Esophagus mucosa (tissue), 1 donor: ENCODE data around the gene RIPK3. TPM values are rescaled to one million over a fixed set of nuclear protein-coding genes. Genes with fewer than 3 reads are reported as not detected.
"Not testable (repeated sequence)": the region's sequence is repeated elsewhere in the genome, so short reads cannot be mapped to it uniquely, and the experiment has no call there.

Experiments
- ATAC-seq: fragments of 200-7000 bp; cut with Tn5 transposase; one replicate; pipeline ENCODE4 v1.9.1; 2020
- total RNA-seq: library from RNA; stranded (reverse); gene quantifications from one replicate; pipeline ENCODE4 v1.2.4, GENCODE V29; 2023
- donor health status: DM: yes; HTN: yes; CAD: no.

RIPK3 gene
- total RNA-seq, 1 donor from 2014 or later: 10.5 TPM

DNA sequence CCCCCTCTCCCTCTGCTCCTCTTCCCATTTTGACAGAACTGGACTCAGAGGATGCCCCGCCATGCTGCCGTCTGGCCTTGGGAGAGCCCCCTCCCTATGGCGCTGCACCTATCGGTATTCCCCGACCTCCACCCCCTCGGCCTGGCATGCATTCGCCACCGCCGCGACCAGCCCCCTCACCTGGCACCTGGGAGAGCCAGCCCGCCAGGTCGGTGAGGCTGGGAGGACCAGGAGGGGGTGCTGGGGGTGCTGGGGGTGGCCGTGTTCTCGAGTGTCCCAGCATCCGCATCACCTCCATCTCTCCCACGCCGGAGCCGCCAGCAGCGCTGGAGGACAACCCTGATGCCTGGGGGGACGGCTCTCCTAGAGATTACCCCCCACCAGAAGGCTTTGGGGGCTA lies 29.7 kb upstream of the RIPK3 start:
- no peak for ATAC-seq

DNA sequence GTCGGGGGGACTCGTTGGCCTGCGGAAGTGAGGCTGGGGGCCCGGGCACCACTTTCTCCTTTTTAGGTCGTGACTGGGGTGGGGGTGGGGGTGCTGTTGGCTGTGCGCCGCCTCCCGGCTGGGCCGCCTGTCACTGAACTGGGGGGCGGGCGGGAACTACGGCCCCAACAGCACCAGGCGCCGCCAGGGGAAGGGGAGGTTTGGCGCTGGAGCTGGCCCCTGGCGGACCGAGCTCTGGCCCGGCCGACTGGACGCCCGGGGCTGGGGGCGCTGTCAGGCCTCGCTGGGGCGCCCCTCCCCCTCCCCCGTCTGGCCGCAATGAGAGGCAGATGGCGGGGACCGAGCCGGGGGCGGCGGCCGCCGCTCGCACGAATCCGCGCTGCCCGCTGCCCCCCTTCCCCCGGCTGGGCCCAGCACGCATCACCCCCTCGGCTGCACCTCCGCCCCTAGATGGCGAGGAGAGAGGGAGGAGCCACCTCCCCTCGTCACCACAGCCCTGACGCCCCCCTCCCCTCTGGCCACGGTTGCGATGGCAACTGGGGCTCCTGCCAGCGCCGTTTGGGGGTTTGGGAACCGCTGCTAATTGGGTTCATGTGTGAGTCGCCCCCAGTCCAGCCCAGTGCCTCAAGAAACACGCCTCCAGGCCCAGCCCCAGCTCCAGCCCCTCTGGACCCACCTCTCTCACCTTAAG lies 28.9 kb upstream of the RIPK3 start:
- no peak for ATAC-seq

DNA sequence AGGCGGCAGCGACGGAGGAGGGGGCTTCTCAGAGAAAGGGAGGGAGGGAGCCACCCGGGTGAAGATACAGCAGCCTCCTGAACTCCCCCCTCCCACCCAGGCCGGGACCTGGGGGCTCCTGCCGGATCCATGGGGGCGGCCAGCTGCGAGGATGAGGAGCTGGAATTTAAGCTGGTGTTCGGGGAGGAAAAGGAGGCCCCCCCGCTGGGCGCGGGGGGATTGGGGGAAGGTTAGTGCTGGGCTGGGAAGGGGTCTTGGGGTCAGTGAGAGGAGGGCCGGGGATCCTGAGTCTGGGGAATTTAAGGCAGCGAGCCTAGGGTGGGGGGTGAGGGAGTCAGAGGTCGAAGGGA lies 28.4 kb upstream of the RIPK3 start:
- no peak for ATAC-seq

DNA sequence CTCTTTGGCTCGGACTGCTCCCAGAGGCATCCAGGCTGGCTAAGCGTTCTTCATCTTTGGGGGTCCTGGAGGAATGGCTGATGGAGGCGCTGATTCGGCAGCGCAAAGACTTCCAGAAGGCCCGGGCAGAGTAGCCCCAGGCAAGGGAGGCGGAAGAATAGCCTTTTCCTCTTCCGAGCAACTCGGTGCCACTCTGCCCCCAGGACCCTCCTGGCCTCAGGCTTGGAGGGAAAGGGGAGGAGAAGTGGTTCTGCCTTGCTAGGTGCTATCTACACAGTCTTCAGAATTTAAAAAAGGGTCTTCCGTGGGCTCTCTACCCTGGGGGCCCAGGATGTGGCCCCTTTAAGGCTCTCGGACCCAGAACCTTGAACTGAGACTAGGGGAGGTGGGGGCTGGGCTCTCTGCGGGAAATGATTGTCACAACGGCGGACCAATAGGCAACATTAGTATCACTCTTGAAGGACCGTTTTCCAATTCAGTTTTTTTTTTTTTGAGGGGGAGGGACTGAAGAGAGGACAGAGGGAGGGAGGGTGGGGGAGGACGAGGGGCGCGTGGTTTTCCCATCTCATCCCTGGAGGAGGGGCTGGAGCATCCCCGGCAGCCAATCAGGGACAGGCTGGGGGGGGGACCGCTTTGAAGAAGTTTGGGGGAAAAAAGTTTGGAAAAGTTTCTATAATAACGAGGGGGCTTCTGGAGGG lies 27.9 kb upstream of the RIPK3 start, which contains the start of gene NFATC4:
Gene NFATC4, plus strand, starts transcription at position 671 of the 698 bp plus-strand sequence. CDS start 157 bp downstream, outside the sequence.
- no peak for ATAC-seq

DNA sequence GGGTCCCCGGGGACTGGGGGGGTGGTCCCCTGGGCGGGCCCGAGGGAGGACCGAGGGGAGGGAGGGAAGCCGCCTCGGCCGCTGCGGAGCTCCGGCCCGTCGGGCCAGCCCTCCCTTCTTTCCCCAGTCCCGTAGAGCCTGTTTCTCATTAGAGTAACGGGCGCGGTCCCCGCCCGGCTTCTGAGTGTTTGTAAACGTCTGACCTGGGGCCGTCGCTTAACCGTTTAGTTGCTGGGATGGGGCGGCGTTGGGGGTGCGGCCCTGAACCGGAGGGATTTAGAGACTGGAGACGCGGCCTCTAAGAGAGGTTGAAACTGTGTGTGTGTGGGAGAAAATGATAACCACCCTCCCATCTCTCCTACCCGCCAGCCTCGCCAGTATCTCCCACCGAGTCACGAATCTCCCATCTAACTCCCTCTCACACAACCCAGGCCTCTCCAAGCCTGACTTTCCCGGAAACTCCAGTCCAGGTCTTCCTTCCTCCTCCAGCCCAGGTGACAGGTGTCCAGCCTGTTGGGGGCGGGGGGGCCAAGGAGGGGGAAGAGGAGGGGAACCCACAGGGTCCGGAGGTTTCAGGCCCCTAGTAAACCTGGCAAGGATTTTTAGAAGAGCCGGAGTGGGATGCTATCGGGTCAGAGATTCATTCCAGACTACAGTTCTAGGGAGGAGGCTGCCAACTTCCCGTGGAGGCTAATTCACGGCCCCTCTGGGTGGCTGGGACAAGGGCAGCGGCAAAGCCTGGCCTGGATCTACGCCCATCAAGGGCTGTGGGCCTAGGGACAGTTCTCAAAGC lies 27.1 kb upstream of the RIPK3 start:
- peak; percentile 83 for ATAC-seq

DNA sequence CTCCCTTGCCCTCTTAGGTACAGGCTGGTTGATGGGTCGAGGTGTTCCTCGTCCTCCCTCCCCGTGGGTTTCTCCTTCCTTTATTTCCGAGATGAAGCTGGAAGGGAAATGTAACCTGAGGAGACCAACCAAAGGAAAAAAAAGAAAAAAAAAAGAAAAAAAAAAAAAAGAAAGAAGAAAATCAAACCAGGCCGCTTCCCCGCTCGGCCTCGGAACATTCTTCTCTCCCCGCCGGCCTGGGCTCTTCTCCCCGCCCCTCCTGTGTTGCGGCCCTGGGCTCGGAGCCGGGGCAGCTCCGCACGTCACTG lies 26.6 kb upstream of the RIPK3 start:
- ATAC-seq: no peak

DNA sequence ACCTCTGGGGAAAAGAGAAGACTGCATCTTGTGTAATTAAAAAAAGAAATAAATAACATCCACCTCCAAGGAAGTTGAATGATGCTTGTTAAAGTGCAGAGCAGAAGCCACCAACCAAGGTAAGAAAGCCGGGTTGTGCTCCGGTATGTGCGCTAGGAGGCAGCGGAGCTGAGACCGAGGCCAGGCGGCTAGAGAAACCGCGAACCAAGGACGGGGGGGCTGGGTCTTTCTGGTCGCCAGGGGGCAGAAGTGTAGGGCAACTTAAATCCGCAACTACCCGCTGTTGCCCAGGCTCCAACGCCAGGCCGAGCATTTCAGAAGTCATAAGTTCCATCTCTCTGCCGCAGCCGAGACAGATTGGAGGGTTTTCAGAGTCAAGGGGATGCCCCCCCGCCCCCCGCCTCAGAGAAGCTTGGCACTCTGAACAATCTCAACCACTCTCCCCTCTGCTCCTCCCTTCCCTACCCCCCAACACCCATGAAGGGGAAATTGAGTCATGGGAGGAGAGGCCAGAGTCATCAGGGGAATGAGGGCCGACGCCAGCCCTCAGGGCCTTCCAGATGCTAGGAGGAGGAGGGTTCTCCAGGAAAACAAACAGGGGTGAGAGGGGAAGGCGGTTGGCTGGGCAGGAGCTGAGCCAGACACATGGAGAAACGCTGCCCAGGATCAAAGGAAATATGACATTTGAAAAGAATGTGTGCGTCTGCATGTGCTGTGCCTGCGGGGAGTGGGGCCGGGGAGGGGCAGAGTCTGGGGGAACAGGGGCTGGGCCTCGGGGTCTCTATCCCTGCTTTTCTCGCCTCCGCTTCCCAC lies 26.0 kb upstream of the RIPK3 start:
- peak; percentile 72 for ATAC-seq

DNA sequence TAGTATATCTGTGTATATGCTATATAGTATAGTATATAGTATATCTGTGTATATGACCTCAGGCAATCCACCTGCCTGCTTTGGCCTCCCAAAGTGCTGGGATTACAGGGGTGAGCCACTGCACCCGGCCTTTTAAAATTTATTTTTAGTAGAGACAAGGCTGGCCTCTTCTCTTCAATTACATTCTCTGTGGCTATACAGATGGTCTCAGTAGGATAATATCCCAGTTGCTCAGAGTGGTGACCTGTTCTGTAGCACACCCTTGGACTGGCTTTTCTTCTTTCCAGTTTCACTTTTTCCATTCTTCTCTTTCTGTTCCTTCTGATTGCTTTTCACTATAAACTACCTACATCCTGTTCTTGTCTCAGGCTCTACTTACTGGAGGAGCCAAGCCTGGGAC lies 25.1 kb upstream of the RIPK3 start:
- no peak for ATAC-seq

DNA sequence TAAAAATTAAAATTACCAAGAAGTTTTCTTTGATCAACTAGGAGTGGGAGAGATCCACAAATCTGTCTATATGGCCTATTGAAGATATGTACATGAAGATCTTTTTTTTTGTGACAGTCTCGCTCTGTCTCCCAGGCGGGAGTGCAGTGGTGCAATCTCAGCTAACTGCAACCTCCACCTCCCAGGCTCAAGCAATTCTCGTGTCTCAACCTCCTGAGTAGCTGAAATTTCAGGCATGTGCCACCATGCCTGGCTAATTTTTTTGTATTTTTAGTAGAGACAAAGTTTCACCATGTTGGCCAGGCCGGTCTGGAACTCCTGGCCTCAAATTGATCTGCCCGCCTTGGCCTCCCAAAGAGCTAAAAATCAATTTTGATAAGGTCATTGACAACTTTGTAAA lies 23.6 kb upstream of the RIPK3 start:
- no peak for ATAC-seq

DNA sequence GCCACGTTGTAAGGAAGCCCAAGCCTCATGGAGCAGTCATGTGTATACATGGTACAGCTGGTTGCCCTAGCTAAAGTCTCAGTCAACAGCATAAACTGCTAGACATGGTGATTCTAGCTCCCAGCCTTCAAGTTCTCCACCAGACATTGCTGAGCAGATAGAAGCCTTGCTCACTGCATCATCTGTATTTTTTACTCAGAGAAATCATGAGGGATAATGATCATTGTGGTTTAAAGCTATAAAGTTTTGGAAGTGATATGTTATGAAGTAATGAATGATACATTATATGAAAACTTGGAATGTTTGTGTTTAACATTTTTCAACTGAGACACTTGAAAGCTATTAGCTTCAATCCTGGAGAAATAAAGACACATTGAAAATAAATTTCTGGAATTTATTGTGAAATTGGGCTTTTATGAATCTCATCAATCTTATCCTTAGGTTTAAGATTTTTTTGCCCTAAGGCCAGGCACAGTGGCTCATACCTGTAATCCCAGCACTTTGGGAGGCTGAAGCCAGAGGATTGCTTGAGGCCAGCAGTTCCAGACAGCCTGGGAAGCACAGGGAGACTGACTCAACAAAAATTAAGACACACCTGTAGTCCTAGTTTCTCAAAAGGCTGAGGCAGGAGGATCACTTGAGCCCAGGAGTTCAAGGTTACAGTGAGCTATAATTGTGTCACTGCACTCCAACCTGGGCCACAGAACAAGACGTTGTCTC lies 22.6 kb upstream of the RIPK3 start:
- ATAC-seq: no peak

DNA sequence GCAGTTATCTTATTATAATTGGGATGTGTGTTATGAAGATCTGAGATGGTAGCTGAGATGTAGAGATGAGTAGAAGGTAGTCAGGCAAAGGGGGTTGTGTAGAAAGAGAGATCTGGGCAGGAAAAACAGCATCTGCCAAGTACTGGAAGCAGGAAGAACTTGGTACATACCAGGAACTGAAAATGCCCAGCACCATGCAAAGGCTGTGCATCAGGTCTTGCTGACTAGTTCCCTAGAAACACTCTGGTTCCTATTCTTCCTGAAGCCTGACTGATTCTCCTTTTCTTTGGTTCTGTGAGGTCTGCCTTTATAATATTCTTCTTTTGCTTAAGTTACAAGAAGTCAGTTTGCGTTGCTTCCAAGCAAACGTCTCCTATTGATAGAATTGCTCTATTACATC lies 21.5 kb upstream of the RIPK3 start:
- ATAC-seq: no peak

DNA sequence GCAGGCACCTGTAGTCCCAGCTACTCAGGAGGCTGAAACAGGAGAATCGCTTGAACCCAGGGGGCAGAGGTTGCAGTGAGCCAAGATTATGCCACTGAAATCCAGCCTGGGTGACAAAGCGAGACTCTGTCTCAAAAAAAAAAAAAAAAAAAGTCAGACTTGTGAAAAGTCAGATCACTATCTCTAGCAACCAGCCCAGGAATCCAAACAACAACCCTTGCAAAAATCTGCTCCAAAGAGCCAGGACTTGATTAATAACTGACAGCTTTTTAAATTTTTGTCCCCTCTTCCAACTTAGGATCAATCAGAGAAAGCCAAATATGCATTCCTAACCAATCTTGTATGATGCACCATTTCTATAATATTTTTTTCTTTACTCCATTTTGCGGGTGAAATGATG lies 20.5 kb upstream of the RIPK3 start:
- ATAC-seq: no peak

DNA sequence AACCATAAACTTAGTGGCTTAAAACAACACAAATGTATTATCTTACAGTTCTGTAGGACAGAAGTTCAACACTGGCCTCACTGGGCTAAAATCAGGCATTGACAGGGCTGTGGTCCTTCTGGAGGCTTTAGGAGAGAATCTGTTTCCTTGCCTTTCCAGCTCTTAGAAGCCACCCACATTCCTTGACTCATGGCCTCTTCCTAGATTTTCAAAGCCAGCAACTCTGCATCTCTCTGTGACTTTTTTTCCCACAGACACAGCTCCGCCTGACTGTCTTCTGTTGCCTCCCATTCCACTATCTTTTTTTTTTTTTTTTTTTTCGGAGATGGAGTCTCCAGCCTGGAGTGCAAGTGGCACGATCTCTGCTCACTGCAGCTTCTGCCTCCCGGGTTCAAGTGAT lies 16.4 kb upstream of the RIPK3 start:
- ATAC-seq: no peak

DNA sequence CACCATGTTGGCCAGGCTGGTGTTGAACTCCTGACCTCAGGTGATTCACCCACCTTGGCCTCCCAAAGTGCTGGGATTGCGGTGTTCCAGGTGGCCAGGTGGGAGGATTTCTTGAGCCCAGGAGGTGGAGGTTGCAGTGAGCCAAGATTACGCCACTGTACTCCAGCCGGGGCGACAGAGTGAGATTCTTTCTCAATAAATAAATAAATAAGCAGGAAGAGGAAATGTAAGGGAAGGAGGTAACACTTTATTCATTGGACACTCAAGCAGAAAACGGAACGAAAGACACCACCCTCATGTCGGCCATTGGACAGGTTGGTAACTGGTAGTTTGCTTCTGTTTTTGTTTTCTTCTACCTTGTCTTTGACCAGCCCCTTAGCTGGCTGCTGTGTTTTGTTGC lies 15.2 kb upstream of the RIPK3 start:
- ATAC-seq: no peak

DNA sequence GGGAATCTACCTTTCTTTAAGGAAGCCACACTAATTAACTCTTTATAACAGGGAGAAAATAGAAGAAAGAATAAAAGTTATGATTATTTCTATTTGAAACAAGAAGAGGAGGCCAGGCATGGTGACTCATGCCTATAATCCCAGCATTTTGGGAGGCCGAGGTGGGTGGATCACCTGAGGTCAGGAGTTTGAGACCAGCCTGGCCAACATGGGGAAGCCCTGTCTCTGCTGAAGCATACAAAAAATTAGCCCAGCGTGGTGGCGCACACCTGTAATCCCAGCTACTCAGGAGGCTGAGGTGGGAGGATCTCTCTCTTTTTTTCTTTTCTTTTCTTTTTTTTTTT lies 14.7 kb upstream of the RIPK3 start:
- not testable (repeated sequence) for ATAC-seq

DNA sequence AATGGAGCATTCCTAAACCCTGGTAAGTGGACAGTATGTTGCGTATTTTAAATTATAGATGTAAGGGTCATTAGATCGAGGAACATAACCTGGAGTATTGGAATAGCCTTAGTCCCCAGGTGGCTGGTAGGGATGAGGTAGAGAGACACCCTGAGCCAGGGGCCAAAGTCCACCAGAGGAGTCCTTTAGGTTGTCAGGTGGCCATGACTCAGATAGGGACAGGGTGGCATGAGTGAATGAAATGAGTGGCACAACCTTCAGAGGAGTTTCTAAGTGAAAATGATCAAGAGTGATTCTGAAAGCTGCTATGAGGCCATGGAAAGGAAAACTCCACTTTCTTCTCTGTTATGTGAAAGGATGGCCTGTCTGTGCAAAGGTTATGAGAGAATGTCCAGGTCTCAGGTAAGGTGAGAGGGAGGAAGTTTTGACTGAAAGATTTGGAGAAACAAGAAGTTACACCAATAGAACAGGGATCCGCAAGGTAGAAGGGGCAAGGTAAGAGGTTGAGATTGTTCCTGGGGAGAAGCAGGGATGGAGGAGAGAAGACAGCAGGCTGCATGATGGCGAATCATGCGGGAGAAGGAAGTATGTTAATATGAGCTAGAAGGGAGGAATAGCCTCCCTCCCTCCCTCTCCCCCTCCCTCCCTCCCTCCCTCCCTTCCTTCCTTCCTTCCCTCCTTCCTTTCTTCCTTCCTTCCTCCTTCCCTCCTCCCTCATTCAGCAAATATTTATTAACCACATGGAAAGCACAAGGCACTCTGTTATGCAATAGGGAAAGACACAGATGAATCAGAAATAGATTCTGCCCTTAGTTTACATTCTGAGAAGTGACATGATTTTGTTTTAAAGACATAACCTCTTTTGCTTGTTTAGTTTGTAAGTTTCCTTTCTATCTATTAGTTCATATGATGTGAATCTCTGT lies 14.0 kb upstream of the RIPK3 start:
- no peak for ATAC-seq

DNA sequence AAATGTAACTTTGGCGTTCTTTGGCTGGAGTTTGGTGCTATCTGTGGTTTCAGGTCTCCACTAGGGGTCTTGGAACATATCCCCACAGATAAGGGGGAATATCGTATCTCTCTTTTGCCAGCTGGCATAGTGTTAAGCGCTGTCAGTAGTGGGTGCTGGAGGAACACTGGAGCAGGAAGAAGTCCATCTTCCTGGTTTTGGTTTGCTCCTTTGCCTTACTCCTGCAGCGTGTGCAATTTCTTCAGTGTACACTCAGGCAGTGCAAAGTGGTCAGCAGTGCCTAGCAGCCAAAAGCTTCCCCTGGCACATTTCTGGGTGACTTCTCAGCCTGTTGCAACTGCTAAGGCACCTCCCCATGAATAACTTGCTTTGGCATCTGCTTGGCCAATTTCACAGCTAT lies 11.7 kb upstream of the RIPK3 start:
- peak; percentile 41 for ATAC-seq

DNA sequence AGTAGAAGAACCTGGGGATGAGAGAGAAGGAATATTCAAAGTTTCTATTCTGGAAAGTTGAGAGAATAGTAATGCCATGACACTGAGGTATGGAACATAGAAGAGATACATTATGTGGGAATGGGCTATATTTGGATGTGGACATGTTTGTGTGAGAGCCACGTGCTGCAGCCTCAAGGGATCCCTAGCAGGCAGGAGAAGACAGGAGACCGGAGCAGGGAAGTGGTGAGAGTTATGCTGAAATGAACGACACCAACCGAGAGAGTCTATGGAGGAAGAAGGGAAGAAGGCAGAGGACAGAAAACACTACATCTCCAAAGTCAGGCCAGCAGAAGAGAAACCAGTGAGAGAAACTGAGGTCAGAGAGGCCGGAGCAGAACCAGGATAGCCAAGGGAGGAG lies 10.0 kb upstream of the RIPK3 start:
- no peak for ATAC-seq

DNA sequence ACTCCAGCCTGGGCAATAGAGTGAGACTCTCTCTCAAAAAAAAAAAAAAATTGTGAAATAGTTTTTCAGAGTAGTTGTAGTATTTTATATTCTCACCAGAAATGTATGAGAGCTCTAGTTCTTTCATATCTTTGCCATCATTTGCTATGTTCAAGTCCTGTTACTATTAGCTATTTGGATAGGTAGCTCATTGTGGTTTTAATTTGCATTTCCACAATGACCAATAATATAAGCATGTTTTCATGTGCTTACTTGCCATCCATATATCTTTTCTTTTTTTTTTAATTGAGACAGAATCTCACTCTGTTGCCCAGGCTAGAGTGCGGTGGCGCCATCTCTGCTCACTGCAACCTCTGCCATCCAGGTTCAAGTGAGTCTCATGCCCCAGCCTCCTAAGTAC lies 8.4 kb upstream of the RIPK3 start:
- ATAC-seq: no peak

DNA sequence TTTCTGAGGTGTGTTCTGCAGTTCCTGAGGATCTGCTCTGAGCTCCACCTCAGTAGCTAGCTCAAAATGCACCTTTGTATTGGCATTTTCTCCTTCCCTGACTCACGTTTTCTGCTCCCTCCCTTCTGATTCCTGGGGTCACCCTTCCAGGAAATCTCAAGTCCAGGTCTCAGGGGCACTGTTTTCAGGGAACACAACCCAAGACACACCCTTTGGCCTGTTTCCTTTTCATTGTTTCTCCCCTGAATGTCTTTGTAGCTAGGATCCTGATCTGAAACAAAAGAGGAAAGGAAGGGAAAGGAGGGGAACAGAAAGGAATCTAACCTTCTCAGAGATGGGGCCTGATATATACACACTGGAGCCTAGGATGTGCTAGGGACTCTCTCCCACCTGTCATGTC lies 7.3 kb upstream of the RIPK3 start:
- no peak for ATAC-seq
